Hematopoietic multipotent progenitor cell treated with erythropoietin and hydrocortisone succinate and interleukin-3 and kit ligand, for 15 days (in vitro differentiated cells): Measurements from ENCODE around the gene CD300E.
"Not testable (repeated sequence)": the region's sequence is repeated elsewhere in the genome, so short reads cannot be mapped to it uniquely, and the experiment has no call there.

Experiments
- DNase-seq: peaks from one replicate; pipeline ENCODE4 v3.0.0-alpha.2; 2015; ENCODE audit warnings: low spot score

The CD300E gene

GRCh38 chr17:74633326-74633725 is 9.8 kb upstream of the CD300E start:
- DNase-seq = no peak

- DNase-seq = no peak
These were observed 9.1 kb upstream of the CD300E start for GRCh38 chr17:74632617-74633016.

- no peak for DNase-seq
These were observed 8.2 kb upstream of the CD300E start for GRCh38 chr17:74631468-74632450.

- not testable (repeated sequence) for DNase-seq
These were observed 6.7 kb upstream of the CD300E start for GRCh38 chr17:74630251-74630650.

- DNase-seq = no peak
These were observed 2.1 kb upstream of the CD300E start for GRCh38 chr17:74625661-74626060.

- no peak for DNase-seq
These were observed 593 bp upstream of the CD300E start for GRCh38 chr17:74624131-74624530.

- DNase-seq = no peak
These were observed 4.4 kb downstream of the CD300E start for GRCh38 chr17:74619077-74619673.

- DNase-seq = no peak
These were observed 5.1 kb downstream of the CD300E start for GRCh38 chr17:74618451-74618850.

- DNase-seq = no peak
These were observed 6.8 kb downstream of the CD300E start for GRCh38 chr17:74616696-74617095.

GRCh38 chr17:74612046-74612445 is 11.5 kb downstream of the CD300E start:
- no peak for DNase-seq

- no peak for DNase-seq
These were observed 13.4 kb downstream of the CD300E start for GRCh38 chr17:74610108-74610507.

- no peak for DNase-seq
These were observed 15.0 kb downstream of the CD300E start for GRCh38 chr17:74608511-74608910.

GRCh38 chr17:74607221-74607620 is 16.3 kb downstream of the CD300E start:
- no peak for DNase-seq

- DNase-seq = no peak
These were observed 17.5 kb downstream of the CD300E start for GRCh38 chr17:74606050-74606449.

GRCh38 chr17:74605361-74605760 is 18.2 kb downstream of the CD300E start:
- DNase-seq = no peak

- no peak for DNase-seq
These were observed 18.8 kb downstream of the CD300E start for GRCh38 chr17:74604761-74605160.

GRCh38 chr17:74604200-74604599 is 19.3 kb downstream of the CD300E start:
- no peak for DNase-seq

- DNase-seq = no peak
These were observed 19.8 kb downstream of the CD300E start for GRCh38 chr17:74603746-74604145.

GRCh38 chr17:74603037-74603635 is 20.4 kb downstream of the CD300E start:
- no peak for DNase-seq

GRCh38 chr17:74601944-74602572 is 21.5 kb downstream of the CD300E start:
- DNase-seq = peak; percentile 10

- no peak for DNase-seq
These were observed 24.0 kb downstream of the CD300E start for GRCh38 chr17:74599448-74599939.

- DNase-seq = no peak
These were observed 24.5 kb downstream of the CD300E start for GRCh38 chr17:74599023-74599399.
